A549 (cell line): ENCODE data around the gene TMTC1.

ENCODE experiments used
- POLR2A ChIP-seq: IDR thresholded peaks from 2 replicates; pipeline ENCODE4 v1.6.1; 2012; ENCODE audit warnings: mild to moderate bottlenecking, low read length
- ZFP36 ChIP-seq: fragments of 450-650 bp; IDR thresholded peaks from 2 replicates; pipeline ENCODE4 v1.6.1; 2014; ENCODE audit warnings: borderline replicate concordance; ENCODE audit not compliant: partially characterized antibody

DNA sequence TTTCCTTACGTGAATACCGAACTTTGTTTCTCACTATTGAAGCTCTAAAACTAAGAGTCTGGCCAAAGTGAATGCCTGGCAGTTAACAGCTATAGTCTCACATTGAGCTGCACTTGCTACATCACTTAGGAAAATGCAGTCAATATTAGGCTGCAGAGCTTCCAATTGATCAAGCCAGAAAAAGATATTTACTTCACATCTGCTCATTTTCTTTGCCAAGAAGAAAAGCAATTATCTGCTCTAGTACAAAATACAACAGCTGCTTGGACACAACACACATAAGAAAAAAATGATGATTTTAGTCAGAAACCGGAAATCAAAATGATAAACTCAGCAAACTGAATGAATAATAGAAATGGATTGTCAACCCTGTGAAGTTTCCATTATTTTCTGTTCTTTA, 45.4 kb downstream of the TMTC1 start:
- TF ChIP-seq ZFP36 (no peak), POLR2A (no peak)
